Measurements from ENCODE around the gene MDP1.

DNA sequence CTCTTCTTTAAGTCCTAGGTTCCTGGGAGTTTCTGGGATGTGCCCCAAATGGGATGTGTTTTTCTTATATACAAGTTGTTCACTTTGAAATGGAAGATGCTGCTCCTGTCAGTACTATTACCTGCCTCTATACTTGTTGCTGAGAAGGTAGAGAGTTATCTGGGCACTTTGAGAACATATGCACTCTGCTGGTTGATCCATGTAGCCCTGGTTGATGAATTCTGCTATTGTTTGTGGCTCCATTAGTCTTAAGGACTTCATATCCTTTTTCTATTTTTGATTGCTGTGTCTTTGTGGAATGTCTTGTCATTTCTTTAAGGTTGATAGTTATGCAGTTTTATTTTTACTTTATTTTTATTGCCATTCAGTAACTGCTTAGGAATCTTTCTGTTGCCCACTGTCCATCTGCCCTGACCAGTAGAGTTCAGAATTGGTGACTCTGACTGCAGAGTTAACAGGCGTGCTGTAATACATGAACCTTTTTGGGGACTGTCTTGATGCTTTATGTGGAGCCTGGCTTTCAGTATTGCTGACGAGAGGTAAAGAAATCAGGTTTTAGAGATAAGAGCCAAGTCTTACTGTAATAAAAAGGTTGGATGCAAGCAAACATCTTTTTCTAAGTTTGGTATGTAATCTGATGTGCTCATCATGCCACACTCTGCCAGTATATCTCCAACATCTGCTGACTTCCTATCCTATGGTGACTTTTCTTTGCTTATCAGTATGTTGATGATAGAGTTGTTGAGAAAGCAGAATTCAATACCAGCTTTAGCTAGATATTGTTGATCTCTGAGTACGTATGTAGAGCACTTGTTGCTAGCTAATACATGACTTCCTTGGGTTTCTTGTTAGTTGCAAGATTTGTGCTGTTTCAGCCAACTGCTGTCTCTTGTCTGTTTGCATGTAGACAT lies 18.5 kb upstream of the MDP1 start:
- TF ChIP-seq, protein P1, sequence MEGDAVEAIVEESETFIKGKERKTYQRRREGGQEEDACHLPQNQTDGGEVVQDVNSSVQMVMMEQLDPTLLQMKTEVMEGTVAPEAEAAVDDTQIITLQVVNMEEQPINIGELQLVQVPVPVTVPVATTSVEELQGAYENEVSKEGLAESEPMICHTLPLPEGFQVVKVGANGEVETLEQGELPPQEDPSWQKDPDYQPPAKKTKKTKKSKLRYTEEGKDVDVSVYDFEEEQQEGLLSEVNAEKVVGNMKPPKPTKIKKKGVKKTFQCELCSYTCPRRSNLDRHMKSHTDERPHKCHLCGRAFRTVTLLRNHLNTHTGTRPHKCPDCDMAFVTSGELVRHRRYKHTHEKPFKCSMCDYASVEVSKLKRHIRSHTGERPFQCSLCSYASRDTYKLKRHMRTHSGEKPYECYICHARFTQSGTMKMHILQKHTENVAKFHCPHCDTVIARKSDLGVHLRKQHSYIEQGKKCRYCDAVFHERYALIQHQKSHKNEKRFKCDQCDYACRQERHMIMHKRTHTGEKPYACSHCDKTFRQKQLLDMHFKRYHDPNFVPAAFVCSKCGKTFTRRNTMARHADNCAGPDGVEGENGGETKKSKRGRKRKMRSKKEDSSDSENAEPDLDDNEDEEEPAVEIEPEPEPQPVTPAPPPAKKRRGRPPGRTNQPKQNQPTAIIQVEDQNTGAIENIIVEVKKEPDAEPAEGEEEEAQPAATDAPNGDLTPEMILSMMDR (conservative IDR thresholded peaks at IDR 0.05; ENCODE audit: low read length) = no peak; the same call in 1 of the 2 replicates
- no peak for TF ChIP-seq EZH2phosphoT487 (IDR thresholded peaks at IDR 0.05; ENCODE audit: borderline replicate concordance, low read depth, low read length)

Measured in OCI-LY7 (cell line).